GM12892 (cell line): ENCODE data around the gene STARD9.

Experiments used
- POLR2A ChIP-seq: IDR thresholded peaks from 2 replicates; pipeline ENCODE4 v1.6.1; 2011; ENCODE audit warnings: low read depth, low read length, control low read depth
- POLR2AphosphoS5 ChIP-seq: IDR thresholded peaks from 2 replicates; pipeline ENCODE4 v1.6.1; 2011; ENCODE audit warnings: low read depth, low read length, control low read depth

DNA sequence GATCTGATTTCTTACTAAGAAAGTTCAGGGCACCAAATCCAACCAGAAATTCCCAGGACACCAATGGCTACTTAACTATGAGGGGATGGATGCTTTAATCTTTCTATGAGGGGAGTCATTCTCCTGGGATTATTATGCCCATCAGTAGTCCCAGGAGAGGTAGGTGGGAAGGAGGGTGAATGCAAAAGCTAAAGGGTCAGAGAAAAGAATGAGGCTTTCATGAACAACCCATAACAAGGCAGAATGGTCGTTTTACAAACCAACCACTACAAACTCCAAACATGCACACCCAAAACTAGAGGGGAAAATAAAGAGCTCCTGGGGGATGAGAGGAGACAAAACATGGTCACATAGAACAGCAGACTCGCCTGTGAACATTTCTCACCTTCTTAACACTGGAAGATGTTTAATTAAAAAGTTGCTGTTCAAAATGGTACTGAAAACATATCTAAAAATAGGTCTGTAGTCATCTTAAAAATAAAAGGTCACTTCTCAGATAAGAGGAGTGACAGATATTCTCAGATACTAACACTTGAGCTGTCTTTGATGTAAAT is 3.7 kb downstream of the STARD9 start:
- TF ChIP-seq POLR2AphosphoS5 (no peak), POLR2A (no peak)
